ENCODE data around the gene CLK3. TPM values are rescaled to one million over a fixed set of nuclear protein-coding genes. Genes with fewer than 3 reads are reported as not detected.

The CLK3 gene
- total and polyA plus RNA-seq, 2 of the 13 experiments (the other 11 are each of a cell fraction or from before 2014, with no cell fraction given) = 41.5 to 82.0 TPM

GRCh38 chr15:74568594-74568993 is 47.0 kb upstream of the CLK3 start:
- H3K27me3 ChIP-seq (ENCODE audit: control insufficient read depth in 1 of 2, insufficient read depth in 2 of 2, low read length in 2 of 2) = no peaks in the 10 kb centered on the region
- H4K20me1 ChIP-seq (ENCODE audit: insufficient read depth, low read length) = no peaks in the 10 kb centered on the region
- in situ Hi-C loops (cut with HindIII; ENCODE audit: extremely low pct_ligation_motif_present, low pct_unique_long_range_greater_than_20kb) = no loop called here
- H3K9me3 ChIP-seq (ENCODE audit: low read length) = no peaks in the 10 kb centered on the region
- no peak for ATAC-seq
- no peak for FAIRE-seq
- H3K36me3 ChIP-seq (replicated peaks in 1 of 2; ENCODE audit: control insufficient read depth in 1 of 2, insufficient read depth in 2 of 2, low read length in 2 of 2) = peaks cover 3 to 31% of the 10 kb centered on the region in 2 experiments; a peak in 2 of 5 replicates
- DNase-seq (ENCODE audit: low spot score) = no peak
- ChIA-PET POLR2A (no interaction called here), CTCF (ENCODE audit: low intra/inter-chr PET ratio, low total read pairs) (no interaction called here)
- WGBS (ENCODE audit: low lambda C conversion rate) = 73% methylated on average over 1 of the region's 1 CpG
- intact Hi-C loops (cut with micrococcal nuclease; ENCODE audit: unreplicated experiment) = no loop called here
- H3K4me1 ChIP-seq (ENCODE audit: insufficient read depth, low read length) = 0 out of 2 replicates have a peak, but pooled peaks cover 7% of the 10 kb centered on the region
- no peaks in the 10 kb centered on the region for H3K79me2 ChIP-seq (ENCODE audit: insufficient read depth, low read length)
- no peak overlapping the region for H3K9ac ChIP-seq (ENCODE audit: insufficient read depth, low read depth, low read length)
- no peak overlapping the region for H2AFZ ChIP-seq (ENCODE audit: low read length)
- no TSS peak for BruUV-seq (replicated peaks)
- H3K4me2 ChIP-seq (ENCODE audit: low read depth, low read length) = no peak overlapping the region
- H3K4me3 ChIP-seq (replicated peaks in 1 of 3; ENCODE audit: insufficient read depth in 1 of 3, low read depth in 2 of 3, low read length in 3 of 3) = no peak overlapping the region
- no peak overlapping the region for H3K27ac ChIP-seq (ENCODE audit: extremely low read length, insufficient read depth, low read length)
- TF ChIP-seq MED13 (CRISPR knock-in tag; IDR thresholded peaks at IDR 0.05) = no peak
- TF ChIP-seq ZBTB7B (CRISPR knock-in tag; IDR thresholded peaks at IDR 0.05) = no peak
- no peak for TF ChIP-seq ZNF550 (CRISPR knock-in tag; IDR thresholded peaks at IDR 0.05; ENCODE audit: borderline replicate concordance)
- TF ChIP-seq SALL2 (CRISPR knock-in tag; IDR thresholded peaks at IDR 0.05) = no peak
- TF ChIP-seq ZNF253 (CRISPR knock-in tag; IDR thresholded peaks at IDR 0.05; ENCODE audit: borderline replicate concordance) = no peak
- TF ChIP-seq ZBTB4 (CRISPR knock-in tag; IDR thresholded peaks at IDR 0.05; ENCODE audit: borderline replicate concordance) = no peak
- no peak for TF ChIP-seq ZNF136 (CRISPR knock-in tag; IDR thresholded peaks at IDR 0.05; ENCODE audit: low read depth)
- TF ChIP-seq ZSCAN25 (CRISPR knock-in tag; IDR thresholded peaks at IDR 0.05) = no peak
- TF ChIP-seq FOXC1 (CRISPR knock-in tag; IDR thresholded peaks at IDR 0.05; ENCODE audit: borderline replicate concordance) = no peak
- TF ChIP-seq ZSCAN29 (CRISPR knock-in tag; conservative IDR thresholded peaks at IDR 0.05) = no peak
- no peak for TF ChIP-seq KAT8 (CRISPR knock-in tag; IDR thresholded peaks at IDR 0.05)
- TF ChIP-seq ZNF547 (CRISPR knock-in tag; IDR thresholded peaks at IDR 0.05) = no peak
- no peak for TF ChIP-seq PRDM15 (CRISPR knock-in tag; IDR thresholded peaks at IDR 0.05)
- TF ChIP-seq ZNF460 (CRISPR knock-in tag; IDR thresholded peaks at IDR 0.05; ENCODE audit: borderline replicate concordance) = no peak
- TF ChIP-seq TERF1 (CRISPR knock-in tag; IDR thresholded peaks at IDR 0.05) = no peak
- no peak for TF ChIP-seq ZFAT (CRISPR knock-in tag; conservative IDR thresholded peaks at IDR 0.05)
- no peak for TF ChIP-seq NFE2L2 (IDR thresholded peaks at IDR 0.05; ENCODE audit: low read length)
- TF ChIP-seq ZNF672 (CRISPR knock-in tag; IDR thresholded peaks at IDR 0.05) = no peak
- TF ChIP-seq NFE2 (CRISPR knock-in tag; IDR thresholded peaks at IDR 0.05) = no peak
